AG09319 (cell line): Measurements from ENCODE around the gene TMEM158.

Source experiments
- DNase-seq: peaks from one replicate; pipeline ENCODE4 v3.0.0-alpha.2; 2010; ENCODE audit warnings: low read depth; ENCODE audit errors: extremely low read depth
- CTCF ChIP-seq: IDR thresholded peaks from 2 replicates; pipeline ENCODE4 v1.5.1; 2011; ENCODE audit warnings: low read depth, mild to moderate bottlenecking, inconsistent platforms, low read length, moderate library complexity

The TMEM158 gene

DNA sequence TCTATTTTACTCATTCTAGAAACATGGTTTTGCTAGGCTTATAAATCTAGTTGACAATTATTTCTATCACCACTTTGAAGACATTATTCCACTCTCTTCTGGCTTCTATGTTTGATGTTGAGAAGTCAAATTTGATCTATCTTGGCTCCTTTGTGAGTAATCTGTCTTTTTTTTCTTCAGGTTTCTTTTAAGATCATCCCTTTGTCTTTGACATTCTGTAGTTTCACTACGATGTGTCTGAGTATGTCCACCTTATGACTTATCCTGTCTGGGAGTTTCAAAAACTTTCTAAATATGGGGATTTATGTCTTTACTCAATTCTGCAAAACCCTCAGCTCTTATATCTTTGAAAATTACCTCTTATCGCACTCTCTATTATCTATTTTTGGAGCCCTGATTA is 41.0 kb upstream of the TMEM158 start:
- no peak for TF ChIP-seq CTCF
- DNase-seq = no peak

DNA sequence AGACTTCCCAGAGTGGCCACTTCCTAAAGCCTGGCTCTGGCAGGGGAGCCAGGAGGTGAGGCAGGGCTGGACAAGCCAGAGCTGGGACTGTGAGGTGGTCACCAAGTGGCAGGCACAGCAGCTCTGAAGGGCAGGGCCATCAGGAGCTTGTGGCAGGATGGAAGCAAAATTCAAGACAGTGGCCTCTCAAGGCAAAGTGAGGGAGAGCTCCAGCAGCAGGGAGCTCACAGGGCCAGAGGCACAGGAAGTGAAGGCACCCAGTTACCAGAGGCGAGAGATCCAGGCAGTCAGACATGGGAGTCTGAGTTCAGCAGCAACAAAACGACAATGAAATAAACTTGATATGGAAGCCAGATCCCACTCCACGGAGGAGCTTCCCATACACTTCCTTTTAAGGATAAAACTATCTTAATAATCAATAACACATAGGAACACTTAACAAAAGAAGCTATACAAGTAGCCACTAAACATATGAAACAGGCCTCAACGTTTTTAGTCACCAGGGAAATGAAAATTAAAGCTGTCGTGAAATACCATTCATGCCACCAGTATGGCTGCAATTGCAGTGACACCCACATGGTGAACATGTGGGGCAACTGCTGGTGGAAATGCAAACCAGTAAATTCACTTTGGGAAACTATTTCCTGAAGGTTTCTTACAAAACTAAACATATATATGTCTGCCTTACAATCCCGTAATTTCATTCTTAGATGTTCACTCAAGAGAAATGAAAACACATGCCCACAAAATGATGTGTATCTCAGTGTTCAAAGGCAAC is 35.4 kb upstream of the TMEM158 start:
- TF ChIP-seq CTCF = no peak
- no peak for DNase-seq

DNA sequence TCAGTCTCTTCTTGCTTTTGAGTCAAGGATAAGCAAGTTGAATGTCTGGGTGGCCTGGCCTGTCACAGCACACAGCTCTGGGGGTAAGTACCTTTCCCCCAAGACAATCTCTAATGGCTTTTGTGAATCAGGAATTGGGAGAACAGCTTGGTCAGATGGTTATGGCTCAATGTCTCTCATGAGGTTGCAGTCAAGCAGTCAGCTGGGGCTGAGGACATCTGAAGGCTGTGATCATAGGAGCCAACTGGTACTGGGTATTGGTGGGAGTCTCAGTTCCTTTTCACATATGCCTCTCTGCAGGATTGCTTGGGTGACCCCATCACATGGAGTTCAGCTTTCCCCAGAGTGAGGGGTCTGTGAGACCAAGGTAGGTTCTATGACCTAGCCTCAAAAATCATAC is 33.0 kb upstream of the TMEM158 start:
- no peak for DNase-seq
- TF ChIP-seq CTCF = no peak

- no peak for TF ChIP-seq CTCF
- no peak for DNase-seq
Observed at GRCh38 chr3:45258317-45258716, 32.2 kb upstream of the TMEM158 start.

DNA sequence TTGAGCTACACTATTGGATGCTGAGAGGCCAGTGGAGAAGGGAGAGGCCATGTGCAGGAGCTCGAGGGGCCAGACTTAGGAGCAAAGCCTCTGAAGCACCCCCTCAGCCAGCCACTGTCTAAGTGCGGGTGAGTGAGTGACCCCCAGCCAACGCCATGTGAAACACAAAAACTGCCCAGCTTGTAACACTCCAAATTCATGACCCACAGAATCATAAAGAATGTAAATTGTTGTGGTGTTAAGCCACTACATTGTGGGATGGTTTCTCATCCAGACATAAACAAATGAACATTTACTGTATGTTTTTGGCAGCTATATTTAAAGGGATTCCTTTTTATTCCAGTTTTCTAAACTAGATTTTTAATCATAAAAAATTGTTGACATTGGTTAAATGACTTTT is 27.2 kb upstream of the TMEM158 start:
- TF ChIP-seq CTCF = no peak
- no peak for DNase-seq

GRCh38 chr3:45252826-45253225 is 26.7 kb upstream of the TMEM158 start:
- no peak for DNase-seq

More at GRCh38 chr3:45252826-45253225, 26.7 kb upstream of the TMEM158 start:
- TF ChIP-seq CTCF = no peak
